K562 (cell line): ENCODE results near the gene SHB. TPM values are rescaled to one million over a fixed set of nuclear protein-coding genes. Genes with fewer than 3 reads are reported as not detected.
A peak's percentile ranks its signal among the peaks of the same experiment; 100 is the strongest.

Source experiments
- CC2D1A ChIP-seq: fragments of 450-650 bp; IDR thresholded peaks from 2 replicates; pipeline ENCODE4 v1.6.1; 2017; ENCODE audit warnings: mild to moderate bottlenecking
- COPS2 ChIP-seq: fragments of 450-650 bp; conservative IDR thresholded peaks from 2 replicates; pipeline ENCODE4 v1.6.1; 2016; ENCODE audit warnings: mild to moderate bottlenecking, moderate library complexity
- DPF2 ChIP-seq: fragments of 450-650 bp; IDR thresholded peaks from 2 replicates; pipeline ENCODE4 v1.6.1; 2016
- GABPB1 ChIP-seq: sonication (generic); formaldehyde crosslinking; IDR thresholded peaks from 2 replicates; pipeline ENCODE4 v1.8.0; 2022; ENCODE audit warnings: mild to moderate bottlenecking, missing genetic modification reagents
- MAZ ChIP-seq, 2 experiments: fragments of 450-650 bp in 1 of 2; sonication (generic) in 1 of 2; formaldehyde crosslinking; IDR thresholded peaks in 1 of 2; conservative IDR thresholded peaks in 1 of 2; 2 replicates each; pipeline versions ENCODE4 v1.4.0 to v1.5.0; 2020; ENCODE audit warnings: mild to moderate bottlenecking in 1 of 2, missing genetic modification reagents in 1 of 2
- NONO ChIP-seq, 2 experiments: fragments of 200-400 bp in 1 of 2; fragments of 450-650 bp in 1 of 2; formaldehyde crosslinking in 1 of 2; IDR thresholded peaks; 2 replicates each; pipeline ENCODE4 v1.6.1; 2017; ENCODE audit warnings: low read depth in 2 of 2, mild to moderate bottlenecking in 2 of 2, moderate library complexity in 2 of 2, low read length in 1 of 2
- PBX2 ChIP-seq, 2 experiments: IDR thresholded peaks in 1 of 2; conservative IDR thresholded peaks in 1 of 2; 2 replicates each; pipeline ENCODE4 v1.6.1; 2016; ENCODE audit warnings: low read depth in 2 of 2, mild to moderate bottlenecking in 1 of 2, missing compliant biosample characterization in 1 of 2, missing genetic modification characterization in 1 of 2, moderate library complexity in 1 of 2
- PHF20 ChIP-seq: fragments of 450-650 bp; IDR thresholded peaks from 2 replicates; pipeline ENCODE4 v1.6.1; 2018; ENCODE audit not compliant: partially characterized antibody
- PRPF4 ChIP-seq: fragments of 200-400 bp; formaldehyde crosslinking; IDR thresholded peaks from one replicate; pipeline ENCODE4 v1.6.1; 2017; ENCODE audit warnings: low read length, low read depth, mild to moderate bottlenecking; ENCODE audit not compliant: insufficient read depth, poor library complexity, severe bottlenecking
- SMARCE1 ChIP-seq: fragments of 450-650 bp; IDR thresholded peaks from 2 replicates; pipeline ENCODE4 v1.7.1; 2016; ENCODE audit warnings: mild to moderate bottlenecking
- SREBF2 ChIP-seq: sonication (generic); formaldehyde crosslinking; IDR thresholded peaks from 2 replicates; pipeline ENCODE4 v1.4.0; 2020; ENCODE audit warnings: mild to moderate bottlenecking, missing genetic modification reagents
- TEAD2 ChIP-seq: fragments of 450-650 bp; IDR thresholded peaks from 2 replicates; pipeline ENCODE4 v1.6.1; 2016; ENCODE audit warnings: missing genetic modification characterization, control low read depth, missing compliant biosample characterization
- ZNF140 ChIP-seq: fragments of 250-450 bp; sonication (Bioruptor Pico); IDR thresholded peaks from 2 replicates; pipeline ENCODE4 v1.8.0; 2021; ENCODE audit warnings: moderate library complexity, mild to moderate bottlenecking, inconsistent platforms
- ZNF766 ChIP-seq: fragments of 200-800 bp; sonication (Bioruptor generic); conservative IDR thresholded peaks from 2 replicates; pipeline ENCODE4 v1.6.1; 2016; ENCODE audit warnings: missing genetic modification characterization, missing compliant biosample characterization
- polyA plus RNA-seq, 8 experiments: library from polyadenylated mRNA; depleted of rRNA in 4 of 8; stranded (reverse) in 5 of 8; unstranded in 3 of 8; fragments of >200 nt; fragmentation: Nextera tagmentation in 2 of 8; fragmentation: Illumina TruSeq in 1 of 8; extraction: Ambion mirVana in 2 of 8; extraction: Trizol in 1 of 8; gene quantifications; 2 replicates each; pipeline versions ENCODE4 v1.2.1 to v1.2.3, GENCODE V29; 2011 to 2014; ENCODE audit warnings: inconsistent platforms in 1 of 8, missing spikeins in 1 of 8
- total RNA-seq, 7 experiments: library from RNA; depleted of rRNA in 6 of 7; stranded (reverse); fragments of >200 nt in 6 of 7; fragmentation: Illumina TruSeq in 2 of 7; extraction: Trizol in 2 of 7; gene quantifications; 2 replicates each; pipeline versions ENCODE4 v1.2.1 to v1.2.3, GENCODE V29; 2011 to 2021; ENCODE audit warnings: low replicate concordance in 1 of 7
- TF ChIP-seq, protein P1 (sequence below): fragments of 250-450 bp; sonication (Bioruptor Pico); IDR thresholded peaks from 2 replicates; pipeline ENCODE4 v1.8.0; 2021; ENCODE audit warnings: mild to moderate bottlenecking, moderate library complexity
- TF ChIP-seq, protein P2 (sequence below): sonication (generic); formaldehyde crosslinking; IDR thresholded peaks from 2 replicates; pipeline ENCODE4 v1.8.0; 2022; ENCODE audit warnings: mild to moderate bottlenecking, missing genetic modification reagents
- TF ChIP-seq, protein P3 (sequence below): fragments of 450-650 bp; formaldehyde crosslinking; IDR thresholded peaks from 2 replicates; pipeline ENCODE4 v1.4.0; 2020; ENCODE audit warnings: mild to moderate bottlenecking, mixed read lengths

The SHB gene
- total and polyA plus RNA-seq, 9 of the 15 experiments (the other 6 are each of a cell fraction or from before 2014, with no cell fraction given), result 0.78 to 16.0 (median 5.3) TPM

DNA sequence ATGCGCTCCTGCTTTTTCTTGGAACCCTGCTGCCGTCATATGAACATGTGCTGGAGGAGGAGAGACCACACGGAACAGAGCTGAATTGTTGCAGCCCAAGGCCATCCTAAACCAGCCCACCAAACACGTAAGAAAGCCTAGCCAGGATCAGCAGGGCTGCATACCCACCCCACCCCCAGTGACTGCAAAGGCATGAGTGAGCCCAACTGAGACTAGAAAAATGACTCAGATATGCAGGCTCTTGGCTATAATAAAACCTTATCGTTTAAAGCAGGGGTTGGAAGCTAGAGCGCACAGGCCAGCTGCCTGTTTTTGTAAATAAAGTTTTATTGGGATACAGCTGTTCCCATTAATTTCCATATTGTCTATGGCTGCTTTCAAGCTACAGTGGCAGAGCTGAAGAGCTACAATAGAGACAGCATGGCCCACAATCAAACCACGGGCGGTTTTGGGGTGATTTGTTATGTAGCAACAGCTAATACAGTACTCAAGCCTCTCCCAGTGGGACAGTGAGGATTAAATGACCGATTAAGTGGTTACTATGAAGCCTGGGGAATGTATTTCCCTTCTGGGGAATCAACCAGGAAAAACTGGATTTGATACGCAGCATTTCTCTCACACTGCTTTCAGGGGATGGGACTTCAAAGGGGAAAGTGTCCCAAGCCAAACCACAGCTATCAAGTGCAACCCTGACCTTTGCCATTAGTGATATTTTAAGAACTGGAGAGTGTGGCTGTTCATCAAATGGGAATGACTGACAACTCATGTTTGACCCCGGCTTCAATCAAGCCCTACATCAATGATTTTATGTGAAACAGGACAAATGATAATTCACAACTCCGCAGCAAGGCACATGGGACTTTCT, 6.3 kb downstream of the SHB start (continued):
- no peak for TF ChIP-seq PBX2 (CRISPR knock-in tag; IDR thresholded peaks at IDR 0.05; ENCODE audit: low read depth)
- no peak for TF ChIP-seq PBX2 (tag; conservative IDR thresholded peaks at IDR 0.05; ENCODE audit: low read depth)
- TF ChIP-seq, protein P1, sequence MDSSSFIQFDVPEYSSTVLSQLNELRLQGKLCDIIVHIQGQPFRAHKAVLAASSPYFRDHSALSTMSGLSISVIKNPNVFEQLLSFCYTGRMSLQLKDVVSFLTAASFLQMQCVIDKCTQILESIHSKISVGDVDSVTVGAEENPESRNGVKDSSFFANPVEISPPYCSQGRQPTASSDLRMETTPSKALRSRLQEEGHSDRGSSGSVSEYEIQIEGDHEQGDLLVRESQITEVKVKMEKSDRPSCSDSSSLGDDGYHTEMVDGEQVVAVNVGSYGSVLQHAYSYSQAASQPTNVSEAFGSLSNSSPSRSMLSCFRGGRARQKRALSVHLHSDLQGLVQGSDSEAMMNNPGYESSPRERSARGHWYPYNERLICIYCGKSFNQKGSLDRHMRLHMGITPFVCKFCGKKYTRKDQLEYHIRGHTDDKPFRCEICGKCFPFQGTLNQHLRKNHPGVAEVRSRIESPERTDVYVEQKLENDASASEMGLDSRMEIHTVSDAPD (CRISPR knock-in tag), result no peak
- peak; percentile 24; the same call in 1 of the 2 replicates for TF ChIP-seq SMARCE1
- TF ChIP-seq NONO (IDR thresholded peaks at IDR 0.05; ENCODE audit: low read depth in 2 of 2, low read length in 1 of 2), result no peak
- TF ChIP-seq DPF2, result peak; percentile 79
- TF ChIP-seq, protein P2, sequence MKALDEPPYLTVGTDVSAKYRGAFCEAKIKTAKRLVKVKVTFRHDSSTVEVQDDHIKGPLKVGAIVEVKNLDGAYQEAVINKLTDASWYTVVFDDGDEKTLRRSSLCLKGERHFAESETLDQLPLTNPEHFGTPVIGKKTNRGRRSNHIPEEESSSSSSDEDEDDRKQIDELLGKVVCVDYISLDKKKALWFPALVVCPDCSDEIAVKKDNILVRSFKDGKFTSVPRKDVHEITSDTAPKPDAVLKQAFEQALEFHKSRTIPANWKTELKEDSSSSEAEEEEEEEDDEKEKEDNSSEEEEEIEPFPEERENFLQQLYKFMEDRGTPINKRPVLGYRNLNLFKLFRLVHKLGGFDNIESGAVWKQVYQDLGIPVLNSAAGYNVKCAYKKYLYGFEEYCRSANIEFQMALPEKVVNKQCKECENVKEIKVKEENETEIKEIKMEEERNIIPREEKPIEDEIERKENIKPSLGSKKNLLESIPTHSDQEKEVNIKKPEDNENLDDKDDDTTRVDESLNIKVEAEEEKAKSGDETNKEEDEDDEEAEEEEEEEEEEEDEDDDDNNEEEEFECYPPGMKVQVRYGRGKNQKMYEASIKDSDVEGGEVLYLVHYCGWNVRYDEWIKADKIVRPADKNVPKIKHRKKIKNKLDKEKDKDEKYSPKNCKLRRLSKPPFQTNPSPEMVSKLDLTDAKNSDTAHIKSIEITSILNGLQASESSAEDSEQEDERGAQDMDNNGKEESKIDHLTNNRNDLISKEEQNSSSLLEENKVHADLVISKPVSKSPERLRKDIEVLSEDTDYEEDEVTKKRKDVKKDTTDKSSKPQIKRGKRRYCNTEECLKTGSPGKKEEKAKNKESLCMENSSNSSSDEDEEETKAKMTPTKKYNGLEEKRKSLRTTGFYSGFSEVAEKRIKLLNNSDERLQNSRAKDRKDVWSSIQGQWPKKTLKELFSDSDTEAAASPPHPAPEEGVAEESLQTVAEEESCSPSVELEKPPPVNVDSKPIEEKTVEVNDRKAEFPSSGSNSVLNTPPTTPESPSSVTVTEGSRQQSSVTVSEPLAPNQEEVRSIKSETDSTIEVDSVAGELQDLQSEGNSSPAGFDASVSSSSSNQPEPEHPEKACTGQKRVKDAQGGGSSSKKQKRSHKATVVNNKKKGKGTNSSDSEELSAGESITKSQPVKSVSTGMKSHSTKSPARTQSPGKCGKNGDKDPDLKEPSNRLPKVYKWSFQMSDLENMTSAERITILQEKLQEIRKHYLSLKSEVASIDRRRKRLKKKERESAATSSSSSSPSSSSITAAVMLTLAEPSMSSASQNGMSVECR (CRISPR knock-in tag), result no peak
- no peak for TF ChIP-seq PHF20
- no peak for TF ChIP-seq PRPF4
- TF ChIP-seq ZNF140 (CRISPR knock-in tag), result no peak
- TF ChIP-seq, protein P3, sequence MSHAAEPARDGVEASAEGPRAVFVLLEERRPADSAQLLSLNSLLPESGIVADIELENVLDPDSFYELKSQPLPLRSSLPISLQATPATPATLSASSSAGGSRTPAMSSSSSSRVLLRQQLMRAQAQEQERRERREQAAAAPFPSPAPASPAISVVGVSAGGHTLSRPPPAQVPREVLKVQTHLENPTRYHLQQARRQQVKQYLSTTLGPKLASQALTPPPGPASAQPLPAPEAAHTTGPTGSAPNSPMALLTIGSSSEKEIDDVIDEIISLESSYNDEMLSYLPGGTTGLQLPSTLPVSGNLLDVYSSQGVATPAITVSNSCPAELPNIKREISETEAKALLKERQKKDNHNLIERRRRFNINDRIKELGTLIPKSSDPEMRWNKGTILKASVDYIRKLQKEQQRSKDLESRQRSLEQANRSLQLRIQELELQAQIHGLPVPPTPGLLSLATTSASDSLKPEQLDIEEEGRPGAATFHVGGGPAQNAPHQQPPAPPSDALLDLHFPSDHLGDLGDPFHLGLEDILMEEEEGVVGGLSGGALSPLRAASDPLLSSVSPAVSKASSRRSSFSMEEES (CRISPR knock-in tag), result no peak
- TF ChIP-seq TEAD2 (tag), result no peak
- no peak for TF ChIP-seq SREBF2
- TF ChIP-seq CC2D1A, result no peak
- no peak for TF ChIP-seq MAZ (CRISPR knock-in tag; conservative IDR thresholded peaks at IDR 0.05 in 1 of 2, IDR thresholded peaks at IDR 0.05 in 1 of 2)
- TF ChIP-seq ZNF766 (CRISPR knock-in tag), result no peak
- TF ChIP-seq COPS2, result no peak
- TF ChIP-seq GABPB1 (CRISPR knock-in tag), result no peak
